Measurements from ENCODE around the gene AP5S1. TPM values are rescaled to one million over a fixed set of nuclear protein-coding genes. Genes with fewer than 3 reads are reported as not detected.

AP5S1 gene
- total and polyA plus RNA-seq, 9 of the 15 experiments (the other 6 are each of a cell fraction or from before 2014, with no cell fraction given) = 2.6 to 8.8 (median 4.4) TPM

- no peak for TF ChIP-seq E2F4 (CRISPR knock-in tag; IDR thresholded peaks at IDR 0.05; ENCODE audit: low read depth)
- no peak for TF ChIP-seq ARID3A (IDR thresholded peaks at IDR 0.05; ENCODE audit: borderline replicate concordance, low read depth, low read length)
- TF ChIP-seq SNIP1 (IDR thresholded peaks at IDR 0.05; ENCODE audit: low read depth) = no peak
- no peak for TF ChIP-seq NCOA6 (IDR thresholded peaks at IDR 0.05)
- no peak for TF ChIP-seq SETDB1 (IDR thresholded peaks at IDR 0.05; ENCODE audit: low read length)
- no peak for TF ChIP-seq CSDE1 (IDR thresholded peaks at IDR 0.05)
- TF ChIP-seq THAP7 (CRISPR knock-in tag; IDR thresholded peaks at IDR 0.05) = no peak
- no peak for TF ChIP-seq CEBPZ (IDR thresholded peaks at IDR 0.05; ENCODE audit: borderline replicate concordance, low read depth, low read length)
- no peak for TF ChIP-seq HMG20A (CRISPR knock-in tag; conservative IDR thresholded peaks at IDR 0.05)
- no peak for TF ChIP-seq SRSF7 (optimal IDR thresholded peaks at IDR 0.05; ENCODE audit: low read depth, low read length)
Observed at GRCh38 chr20:3858689-3859088, 38.3 kb downstream of the AP5S1 start (continued).

Data from K562 (cell line).